ENCODE results near the gene STEAP1B.
A peak's percentile ranks its signal among the peaks of the same experiment; 100 is the strongest.
"Not testable (repeated sequence)": the region's sequence is repeated elsewhere in the genome, so short reads cannot be mapped to it uniquely, and the experiment has no call there.

Gene STEAP1B

DNA sequence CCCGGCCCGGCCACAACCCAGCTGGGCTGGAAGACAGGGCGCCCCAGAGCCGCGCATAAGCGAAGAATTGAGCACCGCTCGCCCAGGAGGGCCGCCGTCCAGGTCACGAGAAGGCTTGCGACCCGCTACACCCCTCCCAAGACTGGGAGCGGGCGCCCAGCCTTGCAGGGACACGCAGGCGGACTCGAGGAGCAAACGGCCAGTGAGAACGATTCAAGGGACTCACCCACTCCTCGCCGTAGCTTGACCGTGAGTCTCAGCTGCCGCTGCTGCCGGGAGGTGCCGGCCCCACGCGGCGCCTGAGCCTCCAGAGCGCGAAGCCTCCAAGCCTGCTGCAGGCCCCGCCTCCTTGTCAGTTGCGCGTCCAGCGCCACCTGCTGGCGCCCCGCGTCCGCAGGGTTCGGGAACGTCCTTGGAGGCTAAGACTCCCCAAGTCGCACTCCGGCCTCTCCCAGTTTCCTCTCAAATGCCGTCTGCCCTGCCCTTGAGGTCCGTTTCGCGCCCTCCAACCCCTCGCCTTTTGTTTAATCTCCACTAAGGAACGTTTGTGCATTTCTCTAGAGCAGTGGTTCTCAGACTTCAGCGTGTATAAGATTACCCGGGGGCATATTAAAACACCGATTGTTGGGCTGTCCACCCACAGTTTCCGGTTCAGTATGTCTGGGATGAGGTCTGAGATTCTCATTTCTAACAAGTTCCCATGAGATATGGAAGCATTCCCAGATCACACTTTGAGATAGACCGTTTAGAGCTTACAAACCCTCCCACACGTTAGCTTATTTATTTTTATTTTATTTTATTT is at the start of gene STEAP1B:
Gene STEAP1B, minus strand, starts transcription at position 301 of the 802 bp plus-strand sequence. CDS start 5,333 bp downstream, outside the sequence.
- H3K27ac ChIP-seq, result peak within 1 kb of the TSS; percentile 96
- DNase-seq (ENCODE audit: low read depth, low spot score), result not testable (repeated sequence)

DNA sequence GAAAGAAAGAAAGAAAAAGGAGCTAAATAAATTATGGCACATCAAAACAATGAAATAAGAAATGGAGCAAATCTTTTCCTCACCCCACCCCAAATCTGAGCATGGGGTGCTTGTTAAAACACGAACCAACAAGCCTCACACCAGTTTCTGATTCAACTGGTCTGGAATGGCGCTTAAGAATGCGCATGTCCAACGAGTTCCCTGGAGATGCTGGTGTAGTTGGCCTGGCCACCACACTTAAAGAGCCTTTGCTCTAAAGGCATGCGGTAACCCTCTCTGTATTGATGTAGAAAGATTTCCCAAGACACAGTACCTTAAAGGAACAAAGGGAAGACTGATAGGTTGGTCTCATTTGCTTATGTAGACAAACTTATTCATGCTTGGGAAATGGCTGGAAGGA is 49.1 kb upstream of the STEAP1B start:
- DNase-seq (ENCODE audit: low read depth, low spot score), result no peak
- H3K27ac ChIP-seq, result no peak overlapping the region

- H3K27ac ChIP-seq, result no peak overlapping the region
- DNase-seq (ENCODE audit: low read depth, low spot score), result no peak
Observed at GRCh38 chr7:22548313-22548712, 48.3 kb upstream of the STEAP1B start.

- DNase-seq (ENCODE audit: low read depth, low spot score), result no peak
Observed at GRCh38 chr7:22546769-22547168, 46.8 kb upstream of the STEAP1B start.

GRCh38 chr7:22545529-22545928 is 45.5 kb upstream of the STEAP1B start:
- no peak for DNase-seq (ENCODE audit: low read depth, low spot score)
- no peak overlapping the region for H3K27ac ChIP-seq

More at GRCh38 chr7:22546769-22547168, 46.8 kb upstream of the STEAP1B start:
- no peak overlapping the region for H3K27ac ChIP-seq

- no peak for DNase-seq (ENCODE audit: low read depth, low spot score)
- no peak overlapping the region for H3K27ac ChIP-seq
Observed at GRCh38 chr7:22544245-22544644, 44.3 kb upstream of the STEAP1B start.

- DNase-seq (ENCODE audit: low read depth, low spot score), result no peak
- H3K27ac ChIP-seq, result no peak overlapping the region
Observed at GRCh38 chr7:22543169-22543568, 43.2 kb upstream of the STEAP1B start.

DNA sequence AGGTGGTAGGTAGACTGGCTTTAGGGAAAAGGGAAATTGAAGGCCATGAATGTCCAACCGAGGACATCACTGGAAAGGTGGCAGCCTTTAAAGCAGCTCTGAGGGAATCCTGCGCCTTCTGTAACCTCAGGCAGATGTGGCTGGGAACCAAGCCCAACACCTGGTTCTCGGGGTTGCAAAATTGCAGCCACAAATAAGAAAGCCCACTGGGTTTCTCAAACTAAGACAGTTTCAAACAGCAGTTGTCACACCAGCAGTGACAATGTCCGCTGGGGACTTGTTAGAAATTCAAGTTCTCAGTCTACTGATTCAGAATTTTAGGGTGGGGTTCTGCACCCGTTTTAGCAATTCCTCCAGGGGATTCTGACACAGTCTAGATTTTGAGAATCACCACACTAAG is 42.7 kb upstream of the STEAP1B start:
- H3K27ac ChIP-seq, result no peak overlapping the region
- DNase-seq (ENCODE audit: low read depth, low spot score), result no peak

GRCh38 chr7:22542254-22542653 is 42.3 kb upstream of the STEAP1B start:
- no peak for DNase-seq (ENCODE audit: low read depth, low spot score)
- H3K27ac ChIP-seq, result no peak overlapping the region

GRCh38 chr7:22541789-22542188 is 41.8 kb upstream of the STEAP1B start:
- H3K27ac ChIP-seq, result no peak overlapping the region
- no peak for DNase-seq (ENCODE audit: low read depth, low spot score)

GRCh38 chr7:22528537-22528936 is 28.5 kb upstream of the STEAP1B start:
- not testable (repeated sequence) for DNase-seq (ENCODE audit: low read depth, low spot score); H3K27ac ChIP-seq

- not testable (repeated sequence) for DNase-seq (ENCODE audit: low read depth, low spot score); H3K27ac ChIP-seq
Observed at GRCh38 chr7:22524353-22524947, 24.5 kb upstream of the STEAP1B start.

- not testable (repeated sequence) for DNase-seq (ENCODE audit: low read depth, low spot score)
Observed at GRCh38 chr7:22523478-22524352, 23.7 kb upstream of the STEAP1B start.

DNA sequence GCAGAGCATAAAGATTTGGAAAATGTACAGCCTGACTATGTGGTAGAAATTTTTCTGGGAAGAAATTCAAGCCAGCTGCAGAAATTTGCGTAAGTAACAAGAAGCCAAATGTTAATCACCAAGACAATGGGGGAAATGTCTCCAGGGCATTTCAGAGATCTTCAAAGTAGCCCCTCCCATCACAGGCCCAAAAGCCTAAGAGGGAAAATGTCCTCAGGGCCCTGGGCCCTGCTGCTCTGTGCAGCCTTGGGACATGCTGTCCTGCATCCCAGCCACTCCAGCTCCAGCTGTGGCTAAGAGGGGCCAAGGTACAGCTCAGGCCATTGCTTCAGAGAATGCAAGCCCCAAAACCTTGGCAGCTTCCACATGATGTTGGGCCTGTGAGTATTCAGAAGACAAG is 19.6 kb upstream of the STEAP1B start:
- not testable (repeated sequence) for DNase-seq (ENCODE audit: low read depth, low spot score); H3K27ac ChIP-seq

More at GRCh38 chr7:22523478-22524352, 23.7 kb upstream of the STEAP1B start:
- not testable (repeated sequence) for H3K27ac ChIP-seq

- not testable (repeated sequence) for H3K27ac ChIP-seq; DNase-seq (ENCODE audit: low read depth, low spot score)
Observed at GRCh38 chr7:22516950-22517349, 17.0 kb upstream of the STEAP1B start.

- not testable (repeated sequence) for DNase-seq (ENCODE audit: low read depth, low spot score)
Observed at GRCh38 chr7:22514963-22515362, 15.0 kb upstream of the STEAP1B start.

GRCh38 chr7:22507320-22507719 is 7.3 kb upstream of the STEAP1B start:
- DNase-seq (ENCODE audit: low read depth, low spot score); H3K27ac ChIP-seq: not testable (repeated sequence)

More at GRCh38 chr7:22514963-22515362, 15.0 kb upstream of the STEAP1B start:
- not testable (repeated sequence) for H3K27ac ChIP-seq

DNA sequence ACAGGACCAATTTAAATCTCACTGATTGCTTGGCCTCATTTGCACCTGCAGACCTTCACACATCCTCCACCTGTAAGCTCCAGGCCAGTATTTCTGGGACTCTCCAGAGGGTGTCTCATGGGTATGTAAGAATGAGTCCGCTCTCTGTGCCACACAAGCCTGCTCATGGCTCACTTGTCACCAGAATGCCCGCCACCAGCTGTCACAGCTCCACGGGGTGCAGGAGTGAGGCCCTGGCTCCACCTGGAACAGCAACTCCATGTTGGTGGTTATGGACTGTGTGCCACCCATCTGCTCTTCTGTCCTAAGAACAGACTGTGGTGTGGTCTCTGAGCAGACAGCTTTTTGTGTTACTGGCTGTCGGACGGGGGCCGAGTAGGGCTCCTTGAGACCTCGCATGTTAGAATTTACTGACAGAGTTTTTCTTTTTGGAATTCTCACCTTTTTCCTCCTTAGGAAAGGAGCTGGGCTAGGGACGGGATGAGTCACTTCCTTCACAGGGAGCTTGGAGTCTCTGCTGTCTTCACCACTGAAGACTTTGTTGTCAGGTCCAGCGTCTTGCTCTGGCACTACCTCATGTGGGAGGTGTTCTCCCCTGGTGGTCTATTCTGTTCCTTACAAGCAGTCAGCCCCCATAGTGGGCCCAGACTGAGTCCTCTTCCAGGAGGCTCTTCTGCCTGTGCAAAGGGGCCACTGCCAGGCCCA is 6.5 kb upstream of the STEAP1B start:
- not testable (repeated sequence) for H3K27ac ChIP-seq; DNase-seq (ENCODE audit: low read depth, low spot score)

GRCh38 chr7:22504519-22504918 is 4.5 kb upstream of the STEAP1B start:
- H3K27ac ChIP-seq; DNase-seq (ENCODE audit: low read depth, low spot score): not testable (repeated sequence)

DNA sequence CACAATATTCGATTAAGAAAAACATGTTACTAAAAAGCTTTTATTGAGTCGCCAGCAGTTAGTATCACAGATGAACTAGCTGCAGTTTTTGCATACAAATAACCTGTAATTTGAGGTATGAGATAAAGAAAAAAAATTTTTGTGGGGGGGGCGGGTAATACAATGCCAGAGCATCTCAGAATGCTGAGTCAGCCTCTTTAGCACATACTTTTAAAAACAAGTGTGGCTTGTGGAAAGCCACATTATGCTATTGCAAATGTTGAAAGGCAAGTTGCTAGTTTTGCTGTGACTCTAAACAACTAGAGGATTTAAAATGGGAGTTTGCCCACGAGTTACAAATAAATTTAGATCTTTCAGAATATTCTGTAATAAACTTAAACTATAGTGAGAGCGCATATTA is 2.1 kb upstream of the STEAP1B start:
- not testable (repeated sequence) for H3K27ac ChIP-seq; DNase-seq (ENCODE audit: low read depth, low spot score)
